Peyer's patch (tissue), 4 donors: ENCODE results near the gene COL27A1.

Source experiments
- POLR2A ChIP-seq, 2 donors: fragments of 450-650 bp; IDR thresholded peaks; one replicate each; pipeline ENCODE4 v1.5.1; 2017; ENCODE audit warnings: antibody characterized with exemption in 2 of 2, mild to moderate bottlenecking in 2 of 2, moderate library complexity in 2 of 2
- TF ChIP-seq, protein P1 (sequence below), 6 experiments: fragments of 450-650 bp in 4 of 6; fragments of 200-600 bp in 2 of 6; sonication (generic) in 1 of 6; IDR thresholded peaks; one replicate each; pipeline ENCODE4 v1.5.1; 2017 to 2019; ENCODE audit warnings: antibody characterized with exemption in 6 of 6, mild to moderate bottlenecking in 3 of 6, moderate library complexity in 1 of 6

DNA sequence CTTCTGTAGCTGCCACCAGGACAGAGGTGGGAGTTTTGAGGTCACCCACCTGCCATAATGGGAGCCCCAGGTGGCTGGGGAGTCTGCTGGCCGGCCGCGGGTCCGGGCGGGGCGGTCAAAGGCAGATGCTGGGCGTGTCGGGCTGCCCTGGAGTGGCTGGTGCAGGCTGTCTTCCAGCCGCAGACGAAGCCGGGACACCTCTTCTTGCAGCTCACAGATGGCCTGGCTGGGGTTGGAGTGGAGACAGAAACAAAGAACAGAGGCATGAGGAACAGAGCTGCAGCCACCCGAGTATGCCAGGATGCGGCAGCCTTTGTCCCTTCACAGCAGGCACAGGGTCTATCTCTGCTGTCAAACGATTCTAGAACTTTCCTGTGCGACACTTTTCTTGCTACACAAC is 192.3 kb downstream of the COL27A1 start:
- TF ChIP-seq, protein P1, sequence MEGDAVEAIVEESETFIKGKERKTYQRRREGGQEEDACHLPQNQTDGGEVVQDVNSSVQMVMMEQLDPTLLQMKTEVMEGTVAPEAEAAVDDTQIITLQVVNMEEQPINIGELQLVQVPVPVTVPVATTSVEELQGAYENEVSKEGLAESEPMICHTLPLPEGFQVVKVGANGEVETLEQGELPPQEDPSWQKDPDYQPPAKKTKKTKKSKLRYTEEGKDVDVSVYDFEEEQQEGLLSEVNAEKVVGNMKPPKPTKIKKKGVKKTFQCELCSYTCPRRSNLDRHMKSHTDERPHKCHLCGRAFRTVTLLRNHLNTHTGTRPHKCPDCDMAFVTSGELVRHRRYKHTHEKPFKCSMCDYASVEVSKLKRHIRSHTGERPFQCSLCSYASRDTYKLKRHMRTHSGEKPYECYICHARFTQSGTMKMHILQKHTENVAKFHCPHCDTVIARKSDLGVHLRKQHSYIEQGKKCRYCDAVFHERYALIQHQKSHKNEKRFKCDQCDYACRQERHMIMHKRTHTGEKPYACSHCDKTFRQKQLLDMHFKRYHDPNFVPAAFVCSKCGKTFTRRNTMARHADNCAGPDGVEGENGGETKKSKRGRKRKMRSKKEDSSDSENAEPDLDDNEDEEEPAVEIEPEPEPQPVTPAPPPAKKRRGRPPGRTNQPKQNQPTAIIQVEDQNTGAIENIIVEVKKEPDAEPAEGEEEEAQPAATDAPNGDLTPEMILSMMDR (IDR thresholded peaks at IDR 0.05), result no peak
- TF ChIP-seq POLR2A (IDR thresholded peaks at IDR 0.05), result no peak
